GM12891 (cell line): ENCODE results near the gene B3GLCT.

Experiments
- DNase-seq: peaks from one replicate; pipeline ENCODE4 v3.0.0; 2011; ENCODE audit warnings: low spot score; ENCODE audit not compliant: insufficient read length
- FAIRE-seq: peaks from 2 replicates; lab custom pipeline; 2011; peaks lifted over from hg19 to GRCh38; lab: Jason Lieb, UNC
- PAX5 ChIP-seq: IDR thresholded peaks from 2 replicates; pipeline ENCODE4 v1.6.1; 2011; ENCODE audit warnings: low read length, moderate library complexity, mild to moderate bottlenecking; ENCODE audit not compliant: insufficient read depth, severe bottlenecking
- POLR2A ChIP-seq: IDR thresholded peaks from 2 replicates; pipeline ENCODE4 v1.6.1; 2011; ENCODE audit warnings: low read depth, low read length, control low read depth
- POLR2AphosphoS5 ChIP-seq: IDR thresholded peaks from 2 replicates; pipeline ENCODE4 v1.6.1; 2011; ENCODE audit warnings: low read depth, low read length, control low read depth
- POU2F2 ChIP-seq: IDR thresholded peaks from 2 replicates; pipeline ENCODE4 v1.6.1; 2011; ENCODE audit warnings: low read depth, mild to moderate bottlenecking, control low read depth, low read length, moderate library complexity
- SPI1 ChIP-seq: IDR thresholded peaks from 2 replicates; pipeline ENCODE4 v1.6.1; 2011; ENCODE audit warnings: low read depth, low read length, control low read depth
- TAF1 ChIP-seq: IDR thresholded peaks from 2 replicates; pipeline ENCODE4 v1.6.1; 2011; ENCODE audit warnings: low read depth, low read length, control low read depth

B3GLCT gene

GRCh38 chr13:31182987-31183386 is 16.8 kb upstream of the B3GLCT start:
- DNase-seq (no peak), FAIRE-seq (no peak)
- TF ChIP-seq TAF1 (no peak), PAX5 (no peak), SPI1 (no peak), POLR2AphosphoS5 (no peak), POU2F2 (no peak), POLR2A (no peak)

GRCh38 chr13:31184451-31184850 is 15.3 kb upstream of the B3GLCT start:
- FAIRE-seq (no peak), DNase-seq (no peak)
- TF ChIP-seq POLR2AphosphoS5: no peak
- TF ChIP-seq POLR2A: no peak
- TF ChIP-seq TAF1: no peak
- no peak for TF ChIP-seq POU2F2
- TF ChIP-seq PAX5: no peak
- no peak for TF ChIP-seq SPI1

GRCh38 chr13:31184981-31185645 is 14.7 kb upstream of the B3GLCT start:
- TF ChIP-seq POLR2AphosphoS5 (no peak), PAX5 (no peak), POLR2A (no peak), SPI1 (no peak), POU2F2 (no peak), TAF1 (no peak)
- FAIRE-seq (no peak), DNase-seq (no peak)

- FAIRE-seq (no peak), DNase-seq (no peak)
- TF ChIP-seq PAX5 (no peak), SPI1 (no peak)
These were observed 8.0 kb upstream of the B3GLCT start for GRCh38 chr13:31191748-31192147.

- DNase-seq: no peak
- TF ChIP-seq POLR2AphosphoS5 (no peak), POLR2A (no peak), PAX5 (no peak), SPI1 (no peak), POU2F2 (no peak), TAF1 (no peak)
- no peak for FAIRE-seq
These were observed 7.5 kb upstream of the B3GLCT start for GRCh38 chr13:31192306-31192705.

GRCh38 chr13:31195616-31196015 is 4.2 kb upstream of the B3GLCT start:
- TF ChIP-seq TAF1 (no peak), PAX5 (no peak), SPI1 (no peak), POLR2AphosphoS5 (no peak), POLR2A (no peak), POU2F2 (no peak)
- FAIRE-seq: no peak

GRCh38 chr13:31196992-31197391 is 2.8 kb upstream of the B3GLCT start:
- DNase-seq: no peak
- TF ChIP-seq POLR2AphosphoS5: no peak
- no peak for TF ChIP-seq TAF1
- FAIRE-seq: no peak

More at GRCh38 chr13:31195616-31196015, 4.2 kb upstream of the B3GLCT start:
- DNase-seq: no peak

GRCh38 chr13:31198519-31198918 is 1.3 kb upstream of the B3GLCT start:
- DNase-seq (no peak), FAIRE-seq (no peak)
- TF ChIP-seq TAF1 (no peak), PAX5 (no peak)

- DNase-seq: no peak
- no peak for FAIRE-seq
- TF ChIP-seq POLR2AphosphoS5 (no peak), SPI1 (no peak), POU2F2 (no peak), TAF1 (no peak), POLR2A (no peak), PAX5 (no peak)
These were observed 287 bp upstream of the B3GLCT start for GRCh38 chr13:31199527-31199848.

- TF ChIP-seq POLR2AphosphoS5: no peak
- TF ChIP-seq POU2F2: no peak
- TF ChIP-seq PAX5: no peak
- TF ChIP-seq SPI1: no peak
- TF ChIP-seq POLR2A: no peak
- TF ChIP-seq TAF1: no peak
- FAIRE-seq (no peak), DNase-seq (no peak)
These were observed 829 bp downstream of the B3GLCT start for GRCh38 chr13:31200637-31200971.

GRCh38 chr13:31201341-31202031 is 1.7 kb downstream of the B3GLCT start:
- DNase-seq (no peak), FAIRE-seq (no peak)
- TF ChIP-seq SPI1 (no peak), TAF1 (no peak), POU2F2 (no peak), PAX5 (no peak), POLR2A (no peak)
